GM21423 (cell line): Measurements from ENCODE around the gene NUP62.
"Not testable (repeated sequence)": the region's sequence is repeated elsewhere in the genome, so short reads cannot be mapped to it uniquely, and the experiment has no call there.

Experiments used
- ATAC-seq: cut with Tn5 transposase; IDR thresholded peaks from one replicate; pipeline ENCODE4 v1.9.1; 2021; ENCODE audit warnings: mild to moderate bottlenecking, moderate library complexity; ENCODE audit not compliant: unreplicated experiment

The NUP62 gene

DNA sequence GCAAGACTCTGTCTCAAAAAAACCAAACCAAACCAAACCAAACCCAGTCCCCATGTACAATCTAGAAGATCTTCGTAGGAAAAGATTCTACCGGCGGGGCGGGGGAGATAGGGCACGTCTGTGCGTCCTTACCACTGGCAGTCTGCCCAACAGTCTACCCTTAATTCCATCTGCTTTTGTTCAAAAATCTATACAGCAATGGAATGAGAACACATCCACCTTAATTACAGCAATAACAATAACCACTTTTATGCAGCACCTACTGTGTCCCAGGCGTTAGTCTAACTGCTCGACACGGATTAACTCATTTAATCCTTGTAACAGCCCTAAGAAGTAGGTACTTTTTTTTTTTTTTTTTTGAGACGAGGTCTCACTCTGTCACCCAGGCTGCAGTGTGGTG, 2.8 kb downstream of the NUP62 start:
- no peak for ATAC-seq

DNA sequence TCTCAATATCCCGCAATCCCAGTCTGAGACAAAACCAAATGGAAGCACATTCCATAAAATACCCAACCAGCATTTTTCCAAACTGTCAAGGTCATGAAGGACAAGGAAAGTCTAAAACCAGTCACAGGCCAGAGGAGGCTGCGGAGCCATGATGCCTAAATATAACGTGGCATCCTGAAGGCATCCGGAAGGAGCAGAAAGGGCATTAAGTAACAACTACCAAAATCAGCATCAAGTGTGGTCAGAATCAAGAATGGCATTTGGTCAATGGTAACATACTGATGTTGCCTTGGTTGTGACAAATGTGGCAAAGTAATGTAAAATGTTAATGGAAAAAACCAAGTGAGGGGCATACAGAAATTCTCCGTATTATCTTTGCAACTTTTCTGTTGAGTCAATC, 3.8 kb downstream of the NUP62 start:
- no peak for ATAC-seq

GRCh38 chr19:49924881-49925210, 4.5 kb downstream of the NUP62 start:
- not testable (repeated sequence) for ATAC-seq

DNA sequence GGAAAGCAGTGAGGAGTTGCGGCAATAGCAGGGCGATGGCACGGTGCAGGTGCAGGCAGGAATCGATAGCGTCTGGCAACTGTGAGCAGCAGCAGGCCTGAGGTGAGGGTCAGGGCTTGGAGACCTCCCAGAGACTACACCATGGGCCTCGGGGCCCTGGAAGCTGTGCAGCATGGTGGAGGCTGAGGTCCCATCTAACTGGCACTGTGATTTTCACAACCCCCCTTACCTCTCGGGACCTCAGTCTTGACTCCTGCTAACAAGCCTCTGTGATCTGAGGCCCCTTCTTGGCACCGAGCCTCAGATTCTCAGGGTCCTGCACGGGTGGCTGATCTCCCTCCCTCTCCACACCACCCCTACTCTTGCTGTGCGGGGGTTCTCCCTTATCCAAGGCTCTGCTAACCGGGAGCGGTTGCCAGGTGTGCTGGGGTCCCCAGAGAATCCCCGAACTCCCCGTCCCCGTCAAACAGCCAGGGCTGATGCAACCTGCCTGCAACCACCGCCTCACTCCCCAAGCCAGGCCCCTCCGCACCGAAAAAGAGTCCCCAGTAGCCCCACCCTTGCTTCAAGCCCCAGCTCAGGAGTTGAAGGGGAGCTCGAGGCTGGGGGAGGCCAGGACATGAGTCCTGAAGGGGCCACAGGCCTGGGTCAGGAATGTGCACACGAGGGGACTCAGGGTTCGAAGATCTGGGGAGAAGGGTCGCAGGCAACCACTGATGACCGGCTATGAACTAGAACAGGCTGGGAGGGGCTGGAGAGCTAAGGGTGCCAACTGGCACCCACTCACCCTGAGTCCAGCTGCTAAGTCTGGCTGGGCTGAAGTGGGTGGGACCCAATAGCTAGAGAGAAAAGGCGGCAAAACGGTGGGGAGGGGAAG, 5.1 kb downstream of the NUP62 start:
- no peak for ATAC-seq

- no peak for ATAC-seq
Measured at GRCh38 chr19:49923055-49924003, 6.0 kb downstream of the NUP62 start.

- ATAC-seq = no peak
Measured at GRCh38 chr19:49921871-49922795, 7.2 kb downstream of the NUP62 start.

GRCh38 chr19:49920624-49921363, 8.5 kb downstream of the NUP62 start:
- no peak for ATAC-seq

DNA sequence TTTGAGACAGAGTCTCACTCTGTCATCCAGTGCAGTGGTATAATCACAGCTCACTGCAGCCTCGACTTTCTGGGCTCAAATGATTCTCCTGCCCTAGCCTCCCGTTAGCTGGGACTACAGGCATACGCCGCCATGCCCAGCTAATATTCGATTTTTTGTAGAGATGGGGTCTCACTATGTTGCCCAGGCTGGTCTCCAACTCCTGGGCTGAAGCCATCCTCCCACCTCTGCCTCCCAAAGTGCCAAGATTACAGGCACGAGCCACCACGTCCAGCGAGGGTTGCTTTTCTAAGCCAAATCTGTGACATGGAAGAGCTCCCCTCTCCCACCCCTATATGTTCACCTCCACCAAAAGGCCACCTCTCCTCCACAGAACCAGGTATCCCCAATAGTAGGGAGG, 11.2 kb downstream of the NUP62 start:
- no peak for ATAC-seq

DNA sequence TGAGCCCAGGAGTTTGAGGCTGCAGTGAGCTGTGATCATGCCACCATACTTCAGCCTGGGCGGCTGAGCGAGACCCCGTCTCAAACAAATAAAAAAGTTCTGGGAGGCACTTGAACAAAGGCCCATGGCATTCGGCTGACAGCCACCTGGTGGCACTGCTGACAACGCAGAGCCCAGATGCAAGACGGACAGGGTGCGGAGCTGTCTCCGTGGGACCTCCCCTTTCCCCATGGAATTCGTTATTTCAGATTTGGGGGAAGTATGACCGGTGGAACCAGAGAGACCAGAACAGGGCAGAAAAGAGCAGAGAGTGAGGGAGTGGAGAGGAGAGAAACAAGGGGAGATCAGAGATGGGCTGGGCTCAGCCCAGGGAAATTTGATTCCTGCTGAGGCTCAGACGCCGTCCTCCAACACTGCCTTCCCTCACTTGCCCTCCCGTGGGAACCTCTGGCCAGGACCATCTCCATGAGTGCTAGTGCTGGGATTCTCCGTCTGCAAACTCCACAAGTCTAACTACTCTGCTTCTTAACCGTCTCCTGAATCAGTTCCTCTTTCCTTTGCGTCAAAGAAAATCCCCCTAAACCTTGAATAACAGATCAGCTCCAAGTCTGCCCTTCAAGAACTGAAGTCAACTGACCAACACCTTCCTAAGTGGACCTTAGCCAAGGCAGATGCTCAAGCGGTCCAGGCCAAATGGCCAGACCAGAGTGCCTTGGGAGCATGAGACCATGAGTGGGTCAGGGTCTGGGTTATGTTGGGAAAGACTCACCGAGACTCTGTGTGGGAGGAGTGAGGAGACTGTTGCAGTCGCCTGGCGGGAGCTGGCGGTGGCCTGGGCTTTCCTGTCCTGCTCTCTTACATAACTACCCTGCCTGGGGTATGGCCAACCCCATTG, 12.2 kb downstream of the NUP62 start:
- ATAC-seq = no peak

DNA sequence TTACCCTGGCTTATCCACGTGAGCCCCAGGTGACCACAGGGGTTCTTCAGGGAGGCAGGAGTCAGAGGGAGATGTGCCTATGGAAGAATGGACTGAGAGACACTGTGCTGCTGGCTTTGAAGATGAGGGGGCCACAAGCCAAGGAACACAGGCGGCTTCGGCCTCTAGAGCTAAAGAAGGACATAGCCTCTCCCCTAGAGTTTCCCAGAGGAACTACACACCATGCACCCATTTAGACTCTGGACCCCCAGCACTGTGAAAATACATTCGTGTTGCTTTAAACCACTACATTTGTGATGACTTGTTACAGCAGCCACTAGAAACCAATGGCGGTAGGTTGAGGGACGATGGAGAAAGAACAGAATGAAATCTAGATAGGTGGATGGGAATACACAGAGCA, 14.0 kb downstream of the NUP62 start:
- ATAC-seq = no peak

GRCh38 chr19:49913720-49914119, 15.6 kb downstream of the NUP62 start:
- no peak for ATAC-seq

DNA sequence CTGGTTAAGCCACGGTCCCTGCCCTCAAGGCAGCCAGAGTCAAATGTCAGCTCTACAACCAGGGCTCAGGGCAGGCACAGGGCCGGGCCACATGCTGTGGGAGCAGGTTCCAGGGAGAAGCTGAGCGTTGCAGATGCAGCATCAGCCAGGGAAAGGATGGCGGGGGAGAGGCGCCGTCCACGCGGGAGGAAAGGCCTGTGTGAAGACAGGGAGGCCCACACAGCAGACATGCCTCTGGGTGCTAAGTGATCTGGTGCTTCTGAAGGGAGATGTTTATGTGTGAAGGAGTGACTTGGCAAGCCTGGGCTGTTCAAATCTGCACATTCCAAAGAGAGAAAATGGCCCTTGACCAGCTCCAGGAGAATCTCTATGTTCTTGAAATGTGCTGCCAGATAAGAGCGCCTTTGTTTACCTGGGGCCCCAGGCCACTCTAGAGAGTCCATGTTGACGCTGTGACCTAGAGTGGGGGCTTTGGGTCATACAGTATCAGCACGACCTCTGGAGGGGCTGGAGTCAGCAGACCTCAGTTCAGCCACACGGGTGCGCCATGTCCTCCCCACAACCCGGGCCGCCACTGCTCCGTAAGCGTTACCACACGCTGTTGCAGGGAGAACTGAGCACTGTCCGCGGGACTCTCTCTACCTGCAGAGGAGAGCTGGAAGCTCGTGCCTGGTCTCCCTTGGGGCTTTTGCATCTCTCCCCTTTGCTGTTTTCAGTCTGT, 16.2 kb downstream of the NUP62 start:
- no peak for ATAC-seq

DNA sequence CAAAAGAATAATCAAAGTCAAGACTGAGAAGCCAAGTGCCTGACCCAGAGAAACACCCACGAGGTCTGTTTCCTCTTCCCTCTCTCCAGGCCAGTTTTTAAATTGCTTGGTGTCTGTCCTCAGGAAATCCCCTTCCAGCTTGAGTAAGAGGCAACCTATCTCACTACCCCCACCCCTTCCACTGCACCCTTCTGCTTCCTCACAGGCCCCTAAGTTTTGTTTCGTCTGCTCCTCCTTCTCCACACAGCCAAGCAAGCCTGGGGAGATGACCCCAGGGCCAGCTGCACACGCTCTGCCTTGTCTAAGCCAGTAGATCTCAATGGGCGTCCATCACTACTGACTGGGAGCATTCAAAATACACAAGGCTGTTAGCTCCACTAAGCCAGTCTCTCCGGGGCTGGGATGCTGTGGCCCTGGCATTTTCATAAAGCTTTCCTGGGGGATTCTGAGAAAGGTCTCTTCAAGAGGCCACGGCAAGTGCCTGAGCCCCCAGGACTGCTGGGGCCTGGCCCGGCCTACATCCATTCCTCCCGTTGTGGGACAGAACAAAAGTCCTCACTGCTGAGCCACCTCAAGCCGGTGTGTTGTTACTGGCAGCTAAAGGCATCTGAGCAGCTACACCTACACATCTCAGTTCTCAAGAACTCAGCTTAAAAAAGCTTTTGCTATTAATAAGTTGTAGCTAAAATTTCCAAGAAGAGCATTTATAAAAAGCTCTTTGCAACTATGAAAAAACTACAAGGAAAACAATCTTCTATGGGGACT, 17.7 kb downstream of the NUP62 start:
- ATAC-seq = no peak

- no peak for ATAC-seq
Measured at GRCh38 chr19:49910179-49910578, 19.1 kb downstream of the NUP62 start.

GRCh38 chr19:49908480-49909420, 20.6 kb downstream of the NUP62 start:
- no peak for ATAC-seq

DNA sequence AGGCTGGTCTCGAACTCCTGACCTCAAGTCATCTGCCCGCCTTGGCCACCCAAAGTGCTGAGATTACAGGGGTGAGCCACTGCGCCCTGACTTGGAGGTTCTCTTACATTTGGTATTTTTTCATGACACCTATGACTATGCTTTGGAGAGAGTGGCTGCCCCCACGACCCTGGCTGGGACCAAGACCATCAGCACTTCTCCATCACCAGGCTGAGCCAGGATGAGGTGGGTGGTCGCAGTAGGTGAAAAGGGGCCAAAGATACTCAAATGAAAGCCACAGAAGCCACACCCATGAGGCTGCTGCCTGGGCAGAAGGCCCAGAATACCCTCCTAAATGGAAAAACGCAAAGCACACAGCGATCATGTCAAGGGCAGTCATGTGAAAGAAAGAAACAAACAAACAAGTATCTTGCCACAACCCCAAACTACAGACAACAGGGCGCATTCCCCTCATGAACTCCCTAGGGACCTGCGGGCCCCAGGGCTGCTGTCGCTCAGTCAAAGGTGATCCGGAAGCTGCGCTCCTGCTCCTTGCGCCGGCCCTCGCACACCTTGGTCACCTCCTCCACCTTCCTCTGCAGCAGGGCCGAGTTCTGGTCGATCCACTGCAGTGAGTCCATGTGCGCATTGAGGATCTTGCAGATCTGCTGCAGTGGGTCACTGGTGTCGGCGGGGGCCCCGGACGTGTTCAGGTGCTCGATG, 21.4 kb downstream of the NUP62 start:
- no peak for ATAC-seq
